H9 (cell line): ENCODE measurements around the gene CYP2W1. TPM values are rescaled to one million over a fixed set of nuclear protein-coding genes. Genes with fewer than 3 reads are reported as not detected.

Experiments
- DNase-seq: peaks from one replicate; pipeline ENCODE4 v3.0.0-alpha.2; 2017
- H2AFZ ChIP-seq: one replicate; pipeline ENCODE4 v1.6.1; 2013; ENCODE audit warnings: mild to moderate bottlenecking, low read length, control low read depth, moderate library complexity
- H2AK5ac ChIP-seq: 2 replicates; pipeline ENCODE4 v1.6.1; 2013; ENCODE audit warnings: low read length, control low read depth, mixed read lengths; ENCODE audit not compliant: insufficient read length
- H2BK120ac ChIP-seq: one replicate; pipeline ENCODE4 v1.6.1; 2013; ENCODE audit warnings: low read depth, mild to moderate bottlenecking, low read length, control low read depth, inconsistent platforms; ENCODE audit not compliant: poor library complexity, severe bottlenecking
- H2BK12ac ChIP-seq: 2 replicates; pipeline ENCODE4 v1.6.1; 2013; ENCODE audit warnings: low read length, control low read depth, mixed read lengths, low read depth; ENCODE audit not compliant: insufficient read length
- H2BK15ac ChIP-seq: 2 replicates; pipeline ENCODE4 v1.6.1; 2013; ENCODE audit warnings: low read depth, low read length, control low read depth
- H2BK20ac ChIP-seq: one replicate; pipeline ENCODE4 v1.6.1; 2013; ENCODE audit warnings: low read depth, mild to moderate bottlenecking, low read length, control low read depth, inconsistent platforms; ENCODE audit not compliant: poor library complexity, severe bottlenecking
- H2BK5ac ChIP-seq: 2 replicates; pipeline ENCODE4 v1.6.1; 2013; ENCODE audit warnings: low read length, control low read depth, mixed read lengths; ENCODE audit not compliant: insufficient read length
- H3K14ac ChIP-seq: 2 replicates; pipeline ENCODE4 v1.6.1; 2013; ENCODE audit warnings: low read length, control low read depth; ENCODE audit not compliant: insufficient read depth
- H3K18ac ChIP-seq: 2 replicates; pipeline ENCODE4 v1.6.1; 2013; ENCODE audit warnings: low read depth, mild to moderate bottlenecking, mixed read lengths, low read length, control low read depth; ENCODE audit not compliant: insufficient read length
- H3K23ac ChIP-seq: 2 replicates; pipeline ENCODE4 v1.6.1; 2013; ENCODE audit warnings: low read length, control low read depth, mixed read lengths, low read depth; ENCODE audit not compliant: insufficient read length
- H3K23me2 ChIP-seq: 2 replicates; pipeline ENCODE4 v1.6.1; 2013; ENCODE audit warnings: low read depth, mild to moderate bottlenecking, mixed read lengths, low read length, control low read depth; ENCODE audit not compliant: insufficient read length, poor library complexity, severe bottlenecking
- H3K27ac ChIP-seq: 2 replicates; pipeline ENCODE4 v1.5.1; 2013; ENCODE audit warnings: low read length, control low read depth, mixed read lengths, low read depth; ENCODE audit not compliant: insufficient read length
- H3K27me3 ChIP-seq: 2 replicates; pipeline ENCODE4 v1.6.1; 2013; ENCODE audit warnings: low read length, control low read depth, inconsistent platforms; ENCODE audit not compliant: insufficient read depth
- H3K4ac ChIP-seq: 2 replicates; pipeline ENCODE4 v1.6.1; 2013; ENCODE audit warnings: low read depth, mild to moderate bottlenecking, control low read depth, inconsistent platforms, low read length, moderate library complexity
- H3K4me1 ChIP-seq: 2 replicates; pipeline ENCODE4 v1.6.1; 2013; ENCODE audit warnings: low read length, control low read depth, inconsistent platforms; ENCODE audit not compliant: insufficient read depth
- H3K4me2 ChIP-seq: 2 replicates; pipeline ENCODE4 v1.6.1; 2013; ENCODE audit warnings: low read length, control low read depth, mixed read lengths; ENCODE audit not compliant: insufficient read length, insufficient read depth
- H3K56ac ChIP-seq: 2 replicates; pipeline ENCODE4 v1.6.1; 2013; ENCODE audit warnings: low read depth, mild to moderate bottlenecking, mixed read lengths, low read length, control low read depth; ENCODE audit not compliant: insufficient read length
- H3K79me1 ChIP-seq: 2 replicates; pipeline ENCODE4 v1.6.1; 2013; ENCODE audit warnings: low read depth, mild to moderate bottlenecking, moderate library complexity, low read length, control low read depth, inconsistent platforms; ENCODE audit not compliant: insufficient read depth, poor library complexity, severe bottlenecking
- H3K79me2 ChIP-seq: 2 replicates; pipeline ENCODE4 v1.6.1; 2013; ENCODE audit warnings: low read length, control low read depth, inconsistent platforms; ENCODE audit not compliant: insufficient read depth
- H3K9ac ChIP-seq: 2 replicates; pipeline ENCODE4 v1.6.1; 2013; ENCODE audit warnings: low read length, control low read depth, mixed read lengths; ENCODE audit not compliant: insufficient read length; ENCODE audit errors: extremely low read depth
- H3K9me3 ChIP-seq: one replicate; pipeline ENCODE4 v1.6.1; 2013; ENCODE audit warnings: low read depth, low read length, inconsistent platforms; ENCODE audit not compliant: control insufficient read depth
- H3T11ph ChIP-seq: one replicate; pipeline ENCODE4 v1.6.1; 2013; ENCODE audit warnings: mild to moderate bottlenecking, low read length, control low read depth, inconsistent platforms
- H4K20me1 ChIP-seq: one replicate; pipeline ENCODE4 v1.6.1; 2013; ENCODE audit not compliant: control insufficient read depth, insufficient read length, insufficient read depth
- H4K5ac ChIP-seq: 2 replicates; pipeline ENCODE4 v1.6.1; 2013; ENCODE audit warnings: low read depth, mild to moderate bottlenecking, mixed read lengths, low read length, control low read depth; ENCODE audit not compliant: insufficient read length
- H4K8ac ChIP-seq: replicated peaks from 2 replicates; pipeline ENCODE4 v1.6.1; 2013; ENCODE audit warnings: low read length, control low read depth, mixed read lengths, low read depth; ENCODE audit not compliant: insufficient read length
- H4K91ac ChIP-seq: 2 replicates; pipeline ENCODE4 v1.6.1; 2013; ENCODE audit warnings: low read depth, mild to moderate bottlenecking, moderate library complexity, mixed read lengths, low read length, control low read depth; ENCODE audit not compliant: insufficient read length
- H3K27ac Mint-ChIP-seq, 3 experiments: 2 replicates in 2 of 3; 3 replicates in 1 of 3; pipeline ENCODE4 v1.8.0; 2020 to 2021; ENCODE audit warnings: mixed read lengths in 3 of 3, mild to moderate bottlenecking in 1 of 3, moderate library complexity in 1 of 3
- H3K27me3 Mint-ChIP-seq: 2 replicates; pipeline ENCODE4 v1.8.0; 2021; ENCODE audit warnings: low read depth, mild to moderate bottlenecking, moderate library complexity, mixed read lengths
- H3K36me3 Mint-ChIP-seq, 3 experiments: 2 replicates in 2 of 3; 3 replicates in 1 of 3; pipeline ENCODE4 v1.8.0; 2020 to 2021; ENCODE audit warnings: low read depth in 3 of 3, mixed read lengths in 3 of 3; ENCODE audit not compliant: insufficient read depth in 1 of 3
- H3K4me1 Mint-ChIP-seq, 2 experiments: 2 replicates each; pipeline ENCODE4 v1.8.0; 2020; ENCODE audit warnings: mixed read lengths in 2 of 2
- H3K4me3 Mint-ChIP-seq, 2 experiments: 2 replicates in 1 of 2; 3 replicates in 1 of 2; pipeline ENCODE4 v1.8.0; 2020 to 2021; ENCODE audit warnings: mild to moderate bottlenecking in 2 of 2, mixed read lengths in 2 of 2, moderate library complexity in 1 of 2
- H3K9me3 Mint-ChIP-seq, 2 experiments: 2 replicates in 1 of 2; 3 replicates in 1 of 2; pipeline ENCODE4 v1.8.0; 2020; ENCODE audit warnings: mild to moderate bottlenecking in 2 of 2, mixed read lengths in 2 of 2, moderate library complexity in 1 of 2
- CTCF ChIP-seq: fragments of 200-600 bp; sonication (generic); conservative IDR thresholded peaks from 3 replicates; pipeline ENCODE4 v1.8.0; 2021; ENCODE audit warnings: antibody characterized with exemption, mild to moderate bottlenecking
- WGBS: extraction: QIAGEN DNeasy Blood & Tissue Kit; methylation state at CpG from one replicate; pipeline ENCODE4 v1.1.7; 2013; ENCODE audit warnings: missing lambda C conversion rate, low lambda C conversion rate, mixed read lengths; ENCODE audit not compliant: insufficient read length; ENCODE audit errors: extremely low coverage; 5-methylcytosine and 5-hydroxymethylcytosine counted together
- total RNA-seq: library from RNA; stranded (reverse); gene quantifications from 2 replicates; pipeline ENCODE4 v1.2.1, GENCODE V29; 2021

CYP2W1 gene
- total RNA-seq, 1 experiment from 2014 or later = not detected

DNA sequence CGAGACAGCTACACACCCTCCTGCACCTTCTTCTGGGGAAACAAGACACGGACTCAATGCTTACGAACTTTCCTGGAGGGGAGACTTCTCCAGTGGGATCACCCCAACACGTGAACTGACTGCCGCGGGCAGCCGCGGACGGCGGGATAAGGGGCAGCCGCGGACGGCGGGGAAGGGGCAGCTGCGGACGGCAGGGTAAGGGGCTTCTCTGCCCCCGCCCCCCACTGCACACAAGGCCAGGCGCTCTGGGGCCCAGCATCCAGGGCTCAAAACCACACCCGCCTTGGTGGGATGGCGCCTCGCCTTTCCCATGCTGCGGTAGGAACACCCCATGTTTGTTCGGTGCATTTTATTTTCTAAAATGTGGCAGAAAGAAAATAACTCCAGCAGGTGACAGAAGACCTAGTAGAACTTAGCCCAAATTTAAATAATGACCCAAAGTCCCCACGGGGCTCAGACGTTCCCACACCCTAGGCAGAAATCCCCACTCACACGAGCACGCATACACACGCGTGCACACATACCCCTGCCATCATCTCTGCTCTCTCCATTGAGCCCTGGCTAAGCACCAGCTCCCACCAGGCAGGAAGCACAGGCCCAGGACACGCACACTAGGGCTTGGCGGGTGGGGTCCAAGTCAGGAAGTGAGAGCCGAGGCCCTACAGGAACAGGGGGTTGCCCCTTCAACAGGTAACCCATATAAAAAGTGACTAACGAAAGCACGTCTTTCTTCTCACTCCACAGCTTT, 34.8 kb downstream of the CYP2W1 start:
- Histone ChIP-seq H3K14ac (no peak overlapping the region), H3K4ac (no peak overlapping the region), H2BK5ac (no peak overlapping the region), H3K9ac (no peak overlapping the region), H3K27me3 (no peaks in the 10 kb centered on the region), H4K20me1 (no peaks in the 10 kb centered on the region), H2BK120ac (no peak overlapping the region), H3T11ph (no peak overlapping the region), H3K4me2 (no peak overlapping the region), H3K56ac (no peak overlapping the region), H4K91ac (no peak overlapping the region), H2BK12ac (no peak overlapping the region), H2AK5ac (no peak overlapping the region), H3K4me1 (no peaks in the 10 kb centered on the region), H4K5ac (no peak overlapping the region), H3K79me2 (no peaks in the 10 kb centered on the region), H3K18ac (no peak overlapping the region), H3K9me3 (no peaks in the 10 kb centered on the region), H3K79me1 (no peaks in the 10 kb centered on the region), H4K8ac (no peak overlapping the region), H3K23ac (no peak overlapping the region), H2BK15ac (no peak overlapping the region), H3K27ac (no peak overlapping the region), H3K23me2 (no peaks in the 10 kb centered on the region), H2BK20ac (no peak overlapping the region), H2AFZ (no peak overlapping the region)
- H3K27me3 Mint-ChIP-seq = no peaks in the 10 kb centered on the region
- H3K4me1 Mint-ChIP-seq = no peaks in the 10 kb centered on the region
- no CpG with 5 or more reads among the region's 34 CpGs for WGBS
- no peaks in the 10 kb centered on the region for H3K9me3 Mint-ChIP-seq
- H3K4me3 Mint-ChIP-seq = no peak overlapping the region
- H3K36me3 Mint-ChIP-seq = peaks cover 2 to 23% (median 10%) of the 10 kb centered on the region in 3 experiments; a peak in 6 of 7 replicates
- peak overlapping the region in 2 of 3 experiments; percentile 76 to 88; a peak in 4 of 7 replicates for H3K27ac Mint-ChIP-seq
- no peak for DNase-seq
- TF ChIP-seq CTCF = no peak
